HG02610 (cell line): ENCODE results near the gene AXIN2.
A peak's percentile ranks its signal among the peaks of the same experiment; 100 is the strongest.

Experiments
- ATAC-seq: cut with Tn5 transposase; IDR thresholded peaks from one replicate; pipeline ENCODE4 v1.9.1; 2021; ENCODE audit warnings: mild to moderate bottlenecking, moderate library complexity; ENCODE audit not compliant: unreplicated experiment

AXIN2 gene

DNA sequence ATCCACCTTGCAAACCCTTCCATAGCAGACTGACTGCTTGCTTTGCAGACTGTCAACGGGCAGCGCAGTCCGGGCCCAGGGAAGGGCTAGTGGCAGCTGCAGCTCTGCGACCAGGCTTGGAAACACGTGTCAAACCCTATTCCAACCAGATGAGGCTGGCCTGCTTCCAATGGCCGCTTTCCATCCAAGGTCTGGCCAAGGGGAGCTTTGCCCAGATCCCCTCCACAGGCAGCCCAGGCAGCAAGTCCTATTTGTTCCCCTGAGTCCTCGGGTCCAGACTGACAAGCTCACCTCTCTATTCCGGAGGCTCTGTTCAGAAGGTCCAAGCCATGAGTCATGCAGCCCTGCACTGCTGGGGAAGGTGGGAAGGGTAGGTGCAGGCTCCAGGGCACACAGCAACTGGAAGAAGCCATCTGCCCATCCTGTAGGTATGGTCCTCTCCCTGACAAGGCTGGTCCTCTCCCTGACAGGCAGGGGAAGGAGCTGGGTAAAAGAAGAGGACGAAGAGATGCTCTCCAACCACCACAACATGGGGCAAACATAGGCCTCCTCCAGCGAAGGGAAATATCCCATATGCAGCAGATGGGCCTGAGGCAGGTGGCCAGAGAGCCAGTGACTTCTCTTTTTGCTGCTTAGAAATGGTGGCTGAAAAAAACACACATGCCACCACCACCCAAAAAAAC is 22.6 kb upstream of the AXIN2 start:
- no peak for ATAC-seq

GRCh38 chr17:65576939-65577338 is 15.5 kb upstream of the AXIN2 start:
- ATAC-seq = no peak

- no peak for ATAC-seq
These were observed 11.8 kb upstream of the AXIN2 start for GRCh38 chr17:65573282-65573602.

GRCh38 chr17:65572581-65573281 is 11.3 kb upstream of the AXIN2 start:
- ATAC-seq = no peak

GRCh38 chr17:65572186-65572580 is 10.7 kb upstream of the AXIN2 start:
- no peak for ATAC-seq

GRCh38 chr17:65568918-65569317 is 7.5 kb upstream of the AXIN2 start:
- ATAC-seq = no peak

DNA sequence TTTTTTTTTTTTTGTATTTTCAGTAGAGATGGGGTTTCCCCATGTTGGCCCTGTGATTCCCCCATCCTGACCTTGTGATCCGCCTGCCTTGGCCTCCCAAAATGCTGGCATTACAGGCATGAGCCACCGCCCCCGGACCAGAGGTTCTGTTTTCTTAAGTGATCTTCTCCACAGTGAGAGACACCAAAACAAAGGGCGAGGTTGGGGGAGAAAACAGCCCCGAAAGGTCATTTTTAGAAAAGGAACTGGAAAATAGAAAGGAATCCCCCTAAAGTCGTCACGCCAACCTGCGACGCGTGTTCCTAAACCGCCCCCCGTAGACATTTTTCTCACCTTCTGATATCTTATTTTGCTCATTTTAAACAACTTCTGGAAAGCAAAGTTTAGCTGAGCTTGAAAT is 6.1 kb upstream of the AXIN2 start:
- ATAC-seq = no peak

- no peak for ATAC-seq
These were observed 4.1 kb upstream of the AXIN2 start for GRCh38 chr17:65565559-65565958.

GRCh38 chr17:65564793-65565192 is 3.3 kb upstream of the AXIN2 start:
- no peak for ATAC-seq

GRCh38 chr17:65562206-65562531 is 721 bp upstream of the AXIN2 start:
- ATAC-seq = no peak

DNA sequence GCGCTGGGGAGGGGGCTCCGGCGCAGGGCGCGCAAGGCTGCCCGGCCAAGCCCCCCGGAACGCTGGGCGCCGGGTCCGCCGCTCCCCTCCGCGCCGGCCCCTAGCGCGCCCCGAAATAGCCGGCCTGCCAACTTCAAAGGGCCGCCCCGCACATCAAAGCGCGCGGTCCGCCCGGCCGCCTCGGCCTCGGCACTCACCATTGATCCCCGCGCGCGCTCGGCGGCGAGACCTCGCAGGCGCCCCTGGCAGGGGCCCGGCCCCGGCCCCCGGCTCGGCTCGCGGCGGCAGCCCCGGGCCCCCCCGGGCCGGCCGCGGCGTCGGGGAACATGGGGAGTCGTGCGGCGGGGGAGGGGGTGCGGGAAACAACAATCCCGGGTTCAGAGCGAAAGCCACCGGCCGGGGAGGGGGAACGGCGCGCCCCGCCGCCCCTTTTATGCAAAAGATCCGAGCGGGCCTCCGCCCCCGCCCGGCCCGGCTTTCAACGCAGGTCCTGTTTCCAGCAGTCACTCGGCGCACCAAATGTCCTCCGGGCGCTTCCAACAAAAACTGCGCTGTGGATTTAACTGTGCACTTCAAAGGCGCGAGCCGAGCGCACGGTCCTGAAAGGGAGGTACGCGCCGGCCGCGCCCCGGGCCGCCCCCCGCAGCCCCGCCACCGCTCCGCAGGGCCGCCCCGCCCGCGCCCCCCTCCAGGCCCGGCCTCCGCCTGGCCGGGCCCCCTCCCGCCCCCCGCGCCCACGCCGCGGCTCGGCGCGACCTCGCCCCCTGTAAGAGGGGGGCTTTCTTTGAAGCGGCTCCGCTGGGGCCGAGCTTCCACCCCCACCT is 608 bp downstream of the AXIN2 start:
- peak; percentile 38 for ATAC-seq

DNA sequence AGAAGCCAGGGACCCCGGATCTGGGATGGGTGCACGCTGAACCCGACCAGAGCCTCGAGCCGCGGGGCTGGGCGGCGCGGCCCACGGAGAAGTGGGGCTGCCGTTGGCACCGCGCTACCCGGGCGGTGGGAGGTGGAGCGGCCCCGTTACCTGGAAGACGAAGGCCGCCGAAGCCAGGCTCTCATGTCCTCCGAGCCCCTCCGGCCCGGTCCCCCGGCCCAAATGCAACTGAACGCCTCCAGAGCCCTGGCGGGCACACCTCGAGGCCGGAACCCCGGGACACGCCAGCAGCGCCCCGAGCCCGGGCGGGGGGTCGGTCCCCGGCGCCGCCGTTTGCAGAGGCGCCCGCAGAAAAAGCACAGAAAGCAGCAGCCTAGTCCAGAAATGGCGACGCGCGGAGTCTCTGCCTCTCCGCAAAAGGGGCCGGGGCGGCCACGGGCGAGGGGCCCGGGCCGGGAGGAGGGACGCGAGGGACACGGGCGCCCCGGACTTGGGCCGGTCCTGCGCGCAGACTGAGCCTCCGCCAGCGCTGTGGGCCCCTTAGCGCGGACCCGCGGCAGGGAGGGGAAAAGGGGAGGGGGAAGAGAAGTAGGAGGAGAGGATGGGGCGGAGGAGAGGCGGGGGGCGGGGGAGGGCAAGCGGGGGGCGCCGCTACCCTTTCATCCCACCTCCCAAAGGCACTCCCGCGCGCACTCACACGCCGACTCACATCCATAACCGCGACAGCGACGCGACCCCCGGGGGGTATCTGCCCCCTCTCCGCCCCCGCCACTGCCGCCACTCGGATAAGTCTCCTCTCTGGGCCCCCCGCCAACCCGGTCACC is 1.4 kb downstream of the AXIN2 start:
- no peak for ATAC-seq

DNA sequence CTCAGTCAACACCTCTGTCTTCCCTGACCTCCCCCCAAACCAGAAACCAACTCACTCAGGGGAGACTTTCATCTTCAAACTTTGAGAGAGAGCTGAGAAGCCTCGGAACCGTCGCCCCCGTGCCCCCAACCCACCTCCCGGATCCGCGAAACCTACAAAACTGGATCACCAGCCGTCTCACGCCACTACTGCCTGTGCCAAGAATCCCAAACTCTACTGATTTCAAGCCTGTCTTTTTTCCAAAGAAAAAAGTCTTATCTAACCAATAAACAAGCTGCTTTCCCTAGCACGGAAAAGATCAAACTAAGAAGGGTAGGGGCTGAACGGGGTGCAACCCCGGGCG is 2.0 kb downstream of the AXIN2 start:
- ATAC-seq = no peak

DNA sequence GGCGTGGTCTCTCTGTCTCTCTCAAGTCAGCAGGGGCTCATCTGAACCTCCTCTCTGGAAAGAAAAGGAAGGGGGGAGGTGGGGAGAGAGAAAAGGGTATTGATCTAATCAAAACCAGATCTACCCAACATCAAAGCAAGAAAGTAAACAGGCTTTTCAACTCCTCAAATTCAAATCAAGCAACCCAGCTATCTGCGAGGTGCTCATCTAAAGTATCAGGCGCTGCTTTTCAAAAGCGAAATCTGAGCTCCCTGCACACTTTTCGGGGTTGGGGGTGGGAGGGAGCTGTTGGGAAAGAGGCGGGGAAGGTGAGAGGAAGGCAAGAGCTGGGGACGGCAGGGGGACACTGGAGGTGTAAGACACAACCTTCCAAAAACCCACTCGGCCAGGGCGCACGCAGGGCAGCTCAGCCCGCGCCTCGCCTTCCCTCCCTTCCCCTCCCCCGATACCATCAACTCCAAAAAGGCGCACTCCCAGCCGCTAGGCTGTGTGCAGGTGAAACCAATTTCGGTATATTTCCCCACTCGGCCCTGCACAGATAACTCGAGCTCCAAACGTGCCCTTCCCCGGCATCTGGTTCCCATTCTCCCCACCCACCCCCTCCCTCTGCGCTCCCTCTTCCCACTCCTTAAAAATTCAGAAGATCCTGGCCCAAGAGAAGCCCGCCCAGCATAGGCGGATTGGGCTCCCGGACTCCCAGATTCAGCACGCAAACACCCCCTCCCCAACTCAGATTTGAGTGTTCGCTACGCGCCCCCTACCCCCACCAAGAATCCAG is 2.6 kb downstream of the AXIN2 start:
- no peak for ATAC-seq

DNA sequence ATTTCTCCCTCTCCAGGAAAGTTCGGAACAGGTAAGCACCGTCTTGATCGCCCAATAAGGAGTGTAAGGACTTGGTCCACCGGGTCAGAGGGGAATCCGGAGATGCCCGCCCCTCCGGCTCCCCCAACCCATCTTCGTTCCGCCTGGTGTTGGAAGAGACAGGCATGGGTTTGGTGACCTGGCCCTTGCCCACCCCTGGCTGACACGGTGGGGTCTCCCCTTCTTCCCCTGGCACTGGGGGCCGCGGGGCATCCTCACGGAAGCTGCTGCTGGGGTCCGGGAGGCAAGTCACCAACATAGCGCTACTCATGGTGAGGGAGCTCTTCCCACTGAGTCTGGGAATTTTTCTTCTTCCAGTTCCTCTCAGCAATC is 3.2 kb downstream of the AXIN2 start:
- ATAC-seq = no peak

DNA sequence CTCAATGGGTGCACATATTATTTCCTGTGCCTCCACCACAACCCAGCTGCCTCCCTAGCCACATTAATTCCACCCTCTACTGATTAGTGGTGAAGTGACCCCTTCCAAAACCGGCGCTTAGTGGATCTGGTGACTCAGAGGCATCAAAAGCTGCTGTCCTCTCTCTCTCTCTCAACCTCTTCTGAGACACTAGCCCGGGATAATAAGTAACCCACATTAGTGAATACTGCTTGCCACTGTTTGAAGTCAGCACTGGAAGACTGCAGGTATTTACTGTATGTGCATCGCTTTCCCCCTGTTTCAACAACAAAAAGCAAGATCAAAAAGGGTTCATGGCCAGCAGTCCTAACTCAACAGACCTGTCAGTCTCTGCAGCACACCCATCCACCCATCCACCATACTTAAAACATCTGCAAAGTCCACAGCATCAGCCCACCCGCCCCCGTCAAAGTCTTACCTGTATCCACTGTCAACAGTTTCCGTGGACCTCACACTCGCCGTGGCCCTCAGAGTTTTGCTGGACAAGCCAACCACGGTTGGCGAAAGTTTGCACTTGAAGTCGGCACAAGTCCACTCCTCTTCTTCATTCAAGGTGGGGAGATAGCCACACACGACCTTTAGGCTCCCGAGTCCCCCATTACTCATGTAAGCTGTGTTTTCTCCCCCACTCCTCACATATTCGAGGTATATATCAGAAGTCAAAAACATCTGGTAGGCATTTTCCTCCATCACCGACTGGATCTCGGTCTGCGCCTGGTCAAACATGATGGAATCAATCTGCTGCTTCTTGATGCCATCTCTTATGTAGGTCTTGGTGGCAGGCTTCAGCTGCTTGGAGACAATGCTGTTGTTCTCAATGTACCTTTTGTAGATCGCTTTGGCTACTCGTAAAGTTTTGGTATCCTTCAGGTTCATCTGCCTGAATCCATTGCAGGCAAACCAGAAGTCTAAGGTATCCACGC is 3.8 kb downstream of the AXIN2 start:
- ATAC-seq = no peak

GRCh38 chr17:65556910-65557348 is 4.5 kb downstream of the AXIN2 start:
- no peak for ATAC-seq

DNA sequence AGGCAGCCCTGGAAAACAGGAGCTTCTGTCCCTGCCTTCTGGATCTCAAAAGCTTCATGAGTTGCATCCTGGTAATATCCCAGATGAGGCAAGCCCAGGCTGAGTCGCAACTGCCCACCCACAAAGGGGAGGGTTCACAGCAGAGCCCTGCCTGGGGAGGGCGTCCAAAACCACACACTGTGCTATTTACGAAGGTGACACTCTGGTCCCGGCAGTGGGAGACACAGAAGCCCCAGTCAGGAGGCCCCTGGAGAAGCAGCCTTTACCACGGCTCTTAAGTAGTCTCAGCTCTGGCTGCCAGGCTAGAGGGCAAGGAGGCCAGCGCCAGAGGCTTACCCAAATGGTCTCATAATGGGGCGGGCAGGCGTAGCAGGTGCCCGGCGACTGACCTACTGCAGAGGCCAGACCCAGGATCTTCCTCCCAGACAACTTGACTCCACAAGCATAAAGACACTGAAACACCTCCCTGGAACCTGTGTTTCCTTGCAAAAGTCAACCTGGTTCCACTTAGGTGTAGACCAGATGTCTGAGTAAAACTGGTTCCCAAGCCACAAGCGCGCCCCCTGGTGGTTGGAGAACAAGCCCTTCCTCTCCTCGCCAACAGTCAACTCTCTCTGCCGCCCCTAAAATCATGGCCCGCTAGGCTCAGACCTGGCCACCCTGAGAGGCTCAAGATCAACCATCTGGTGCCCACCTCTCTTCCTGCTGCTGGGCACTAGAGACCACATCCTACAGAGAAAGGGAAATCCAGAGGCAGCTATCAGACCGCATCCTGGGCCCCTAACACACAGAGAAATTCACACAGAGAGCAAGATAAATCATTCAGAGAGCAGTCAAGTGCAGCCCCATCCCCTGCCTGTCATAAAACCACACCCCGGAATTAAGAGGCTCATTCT is 5.2 kb downstream of the AXIN2 start:
- ATAC-seq = no peak
